Mucosa of descending colon (tissue), 3 donors: ENCODE measurements around the gene SPRN. TPM values are rescaled to one million over a fixed set of nuclear protein-coding genes. Genes with fewer than 3 reads are reported as not detected.
"Not testable (repeated sequence)": the region's sequence is repeated elsewhere in the genome, so short reads cannot be mapped to it uniquely, and the experiment has no call there.

Experiments used
- ATAC-seq: fragments of 200-7000 bp; cut with Tn5 transposase; one replicate; pipeline ENCODE4 v1.9.1; 2020; ENCODE audit warnings: mild to moderate bottlenecking, moderate library complexity
- DNase-seq, 3 donors: peaks; one replicate each; pipeline ENCODE4 v3.0.0-alpha.2; 2020
- H3K36me3 ChIP-seq: fragments of 200-600 bp; one replicate; pipeline ENCODE4 v1.8.0; 2021; ENCODE audit warnings: low read depth, mild to moderate bottlenecking
- H3K4me1 ChIP-seq: fragments of 200-600 bp; one replicate; pipeline ENCODE4 v1.8.0; 2021; ENCODE audit warnings: low read depth, mild to moderate bottlenecking
- H3K4me3 ChIP-seq: fragments of 200-600 bp; one replicate; pipeline ENCODE4 v1.8.0; 2021; ENCODE audit warnings: mild to moderate bottlenecking
- H3K9me3 ChIP-seq: fragments of 200-600 bp; one replicate; pipeline ENCODE4 v1.8.0; 2021; ENCODE audit warnings: mild to moderate bottlenecking
- intact Hi-C, 2 donors: fragments of 100-400 bp; cut with DNase I in 1 of 2; cut with micrococcal nuclease in 1 of 2; formaldehyde crosslinking; loops; one replicate each; pipeline versions ENCODE4 v1.11.0 to v1.11.1; 2022; cut with DNase I, micrococcal nuclease
- total RNA-seq, 3 donors: library from RNA; stranded (reverse); fragmentation: NEBNext Ultra II Directional in 2 of 3; extraction: Animal tissue kit (Norgen Biotek cat#: 25700) in 2 of 3; gene quantifications; one replicate each; pipeline versions ENCODE4 v1.2.1 to v1.2.4, GENCODE V29; 2021 to 2023
- TF ChIP-seq, protein P1 (sequence below): fragments of 200-600 bp; IDR thresholded peaks from one replicate; pipeline ENCODE4 v1.8.0; 2022; ENCODE audit warnings: antibody characterized with exemption, mild to moderate bottlenecking
- donor health status: DM: no; HTN: no; CAD: no; lungs with moderate emphysema.
- donor health status: DM: no; HTN: no; CAD: no.
- donor health status: DM: no; HTN: yes; CAD: no.

The SPRN gene
- total RNA-seq, 3 donors from 2014 or later = 0.25 TPM; not detected in 2

DNA sequence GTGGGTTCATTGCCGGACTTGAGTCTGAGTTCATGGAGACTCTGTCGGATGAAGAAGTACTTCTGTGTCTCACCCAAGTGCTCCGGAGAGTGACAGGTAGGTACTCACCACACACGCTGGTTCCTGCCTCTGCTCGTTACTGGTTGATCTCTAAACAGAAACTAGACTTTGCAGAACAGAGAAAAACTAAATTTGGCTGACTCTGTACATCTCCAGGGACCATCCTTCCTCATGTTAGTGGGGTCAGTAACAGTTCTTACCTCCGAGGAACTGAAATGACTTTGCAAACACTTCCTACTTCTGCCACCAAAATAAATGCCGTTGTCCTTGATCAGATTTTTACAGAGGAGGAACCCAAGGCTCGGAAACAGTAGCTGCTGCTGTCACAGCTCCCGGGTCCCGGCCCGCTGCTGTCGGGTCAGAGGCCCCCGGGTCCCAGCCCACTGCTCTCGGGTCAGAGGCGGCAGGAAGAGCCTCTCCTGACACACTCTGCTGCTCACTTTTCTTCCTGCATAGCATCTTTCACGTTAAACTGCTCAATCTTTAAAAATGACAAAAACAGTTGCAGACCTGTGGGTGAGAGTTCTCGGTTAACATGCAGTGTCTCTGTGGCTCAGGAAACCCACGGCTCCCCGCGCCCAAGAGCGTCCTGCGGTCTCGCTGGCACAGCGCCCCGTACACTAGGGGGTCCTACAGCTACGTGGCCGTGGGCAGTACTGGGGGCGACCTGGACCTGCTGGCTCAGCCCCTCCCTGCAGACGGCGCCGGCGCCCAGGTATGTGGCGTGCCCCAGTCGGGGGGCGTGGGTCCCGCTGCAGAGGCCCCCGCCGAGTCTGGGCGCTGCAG is 35.2 kb downstream of the SPRN start:
- TF ChIP-seq, protein P1, sequence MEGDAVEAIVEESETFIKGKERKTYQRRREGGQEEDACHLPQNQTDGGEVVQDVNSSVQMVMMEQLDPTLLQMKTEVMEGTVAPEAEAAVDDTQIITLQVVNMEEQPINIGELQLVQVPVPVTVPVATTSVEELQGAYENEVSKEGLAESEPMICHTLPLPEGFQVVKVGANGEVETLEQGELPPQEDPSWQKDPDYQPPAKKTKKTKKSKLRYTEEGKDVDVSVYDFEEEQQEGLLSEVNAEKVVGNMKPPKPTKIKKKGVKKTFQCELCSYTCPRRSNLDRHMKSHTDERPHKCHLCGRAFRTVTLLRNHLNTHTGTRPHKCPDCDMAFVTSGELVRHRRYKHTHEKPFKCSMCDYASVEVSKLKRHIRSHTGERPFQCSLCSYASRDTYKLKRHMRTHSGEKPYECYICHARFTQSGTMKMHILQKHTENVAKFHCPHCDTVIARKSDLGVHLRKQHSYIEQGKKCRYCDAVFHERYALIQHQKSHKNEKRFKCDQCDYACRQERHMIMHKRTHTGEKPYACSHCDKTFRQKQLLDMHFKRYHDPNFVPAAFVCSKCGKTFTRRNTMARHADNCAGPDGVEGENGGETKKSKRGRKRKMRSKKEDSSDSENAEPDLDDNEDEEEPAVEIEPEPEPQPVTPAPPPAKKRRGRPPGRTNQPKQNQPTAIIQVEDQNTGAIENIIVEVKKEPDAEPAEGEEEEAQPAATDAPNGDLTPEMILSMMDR = no peak
- peaks cover 4% of the 10 kb centered on the region for H3K36me3 ChIP-seq

DNA sequence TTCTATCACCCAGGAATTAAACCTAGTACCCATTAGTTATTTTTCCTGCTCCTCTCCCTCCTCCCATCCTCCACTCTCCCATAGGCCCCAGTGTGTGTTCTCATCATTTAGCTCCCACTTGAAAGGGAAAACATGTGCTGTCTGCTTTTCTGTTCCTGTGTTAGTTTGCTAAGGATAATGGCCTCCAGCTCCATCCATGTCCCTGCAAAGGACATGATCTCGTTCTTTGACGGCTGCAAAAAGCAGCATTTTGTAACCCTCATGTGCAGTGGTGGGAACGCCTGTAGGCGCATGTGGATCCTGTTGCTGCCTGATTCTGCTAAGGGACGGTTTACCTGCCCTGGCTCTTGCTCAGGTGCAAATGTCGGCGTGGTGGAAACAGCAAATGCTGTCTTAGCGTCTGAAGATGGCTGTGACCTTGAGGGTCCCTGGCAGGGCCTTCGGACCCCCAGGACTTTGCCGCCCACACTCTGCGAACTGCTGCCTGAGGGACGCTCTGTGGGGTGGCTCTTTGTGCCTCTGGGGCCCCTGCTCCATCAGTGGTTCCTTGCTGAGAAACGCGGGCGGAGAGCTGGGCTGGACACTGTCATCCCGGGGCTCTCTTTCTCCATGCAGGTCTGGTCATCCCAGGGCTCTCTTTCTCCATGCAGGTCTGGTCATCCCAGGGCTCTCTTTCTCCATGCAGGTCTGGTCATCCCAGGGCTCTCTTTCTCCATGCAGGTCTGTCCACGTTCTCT is 36.0 kb downstream of the SPRN start:
- TF ChIP-seq, protein P1 = no peak
- Histone ChIP-seq H3K36me3 (no peaks in the 10 kb centered on the region), H3K9me3 (no peaks in the 10 kb centered on the region), H3K4me1 (no peaks in the 10 kb centered on the region), H3K4me3 (no peak overlapping the region)
- peak in 1 of 3 donors; percentile 50 for DNase-seq
- intact Hi-C loops = no loop called here
- ATAC-seq = no peak

More for the DNA sequence above, 35.2 kb downstream of the SPRN start:
- H3K4me1 ChIP-seq = no peaks in the 10 kb centered on the region
- peak in 2 of 3 donors; percentile 40 to 68 for DNase-seq
- intact Hi-C loops = no loop called here
- ATAC-seq = peak; percentile 61
- H3K9me3 ChIP-seq = no peaks in the 10 kb centered on the region
- H3K4me3 ChIP-seq = no peak overlapping the region

DNA sequence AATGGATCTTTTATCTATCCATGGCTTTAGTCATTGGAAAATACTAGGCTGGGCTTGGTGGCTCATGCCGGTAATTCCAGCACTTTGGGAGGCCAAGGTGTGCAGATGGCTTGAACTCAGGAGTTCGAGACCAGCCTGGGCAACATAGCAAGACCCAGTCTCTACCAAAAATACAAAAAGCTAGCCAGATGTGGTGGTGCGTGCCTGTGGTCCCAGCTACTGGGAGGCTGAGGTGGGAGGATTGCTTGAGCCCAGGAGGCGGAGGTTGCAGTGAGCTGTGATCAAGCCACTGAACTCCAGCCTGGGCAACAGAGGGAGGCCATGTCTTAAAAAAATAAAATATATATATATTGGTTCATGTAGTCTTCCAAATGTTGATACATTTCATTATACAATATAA is 37.5 kb downstream of the SPRN start:
- DNase-seq = peak in 1 of 3 donors; percentile 3
- H3K4me1 ChIP-seq, H3K4me3 ChIP-seq, H3K9me3 ChIP-seq, intact Hi-C loops, H3K36me3 ChIP-seq, ATAC-seq: not testable (repeated sequence)

DNA sequence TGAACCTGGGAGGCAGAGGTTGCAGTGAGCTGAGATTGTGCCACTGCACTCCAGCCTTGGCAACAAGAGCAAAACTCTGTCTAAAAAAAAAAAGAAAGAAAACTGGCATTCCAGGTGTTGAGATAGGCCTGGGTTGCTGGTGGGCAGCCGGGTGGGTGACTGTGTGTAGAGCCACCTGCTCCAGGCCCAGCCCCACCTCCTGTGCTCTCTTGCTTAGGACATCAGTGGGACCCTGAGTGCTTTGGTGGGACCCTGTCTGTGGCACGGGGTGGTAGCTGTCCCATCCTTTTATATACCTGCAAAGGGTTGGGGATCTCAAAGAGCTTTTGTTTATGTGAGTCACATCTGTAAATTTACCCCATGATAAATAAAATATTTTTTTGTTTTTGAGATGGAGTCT is 39.2 kb downstream of the SPRN start:
- H3K9me3 ChIP-seq = no peaks in the 10 kb centered on the region
- H3K4me3 ChIP-seq = no peak overlapping the region
- TF ChIP-seq, protein P1 = no peak
- DNase-seq (peak in 2 of 3 donors; percentile 4 to 31), ATAC-seq (no peak)
- no peaks in the 10 kb centered on the region for H3K36me3 ChIP-seq
- intact Hi-C loops = no loop called here
- no peaks in the 10 kb centered on the region for H3K4me1 ChIP-seq

DNA sequence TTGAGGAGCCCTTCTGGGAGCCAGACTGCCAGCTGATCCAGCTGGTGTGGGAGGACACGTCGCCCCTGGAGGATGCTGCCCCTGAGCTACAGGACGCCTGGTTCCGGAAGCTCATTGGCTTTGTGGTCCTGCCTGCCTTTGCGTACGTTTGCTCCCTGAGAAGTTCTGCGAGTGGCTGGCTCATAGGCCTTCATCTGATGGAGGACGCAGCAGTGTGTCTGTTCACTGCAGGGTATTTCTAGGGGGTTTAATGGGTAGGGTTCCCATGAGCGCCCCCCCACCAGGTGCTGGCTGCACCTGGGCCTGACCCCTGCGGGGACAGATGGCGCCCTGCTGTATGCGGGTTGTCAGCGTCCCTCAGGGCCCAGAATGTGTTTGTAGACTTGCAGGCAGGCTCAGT is 40.4 kb downstream of the SPRN start:
- ATAC-seq (no peak), DNase-seq (peak in 2 of 3 donors; percentile 14 to 27)
- H3K4me1 ChIP-seq = peaks cover 6% of the 10 kb centered on the region
- H3K9me3 ChIP-seq = no peaks in the 10 kb centered on the region
- no peak overlapping the region for H3K4me3 ChIP-seq
- intact Hi-C loops = no loop called here
- TF ChIP-seq, protein P1 = no peak
- H3K36me3 ChIP-seq = no peaks in the 10 kb centered on the region

DNA sequence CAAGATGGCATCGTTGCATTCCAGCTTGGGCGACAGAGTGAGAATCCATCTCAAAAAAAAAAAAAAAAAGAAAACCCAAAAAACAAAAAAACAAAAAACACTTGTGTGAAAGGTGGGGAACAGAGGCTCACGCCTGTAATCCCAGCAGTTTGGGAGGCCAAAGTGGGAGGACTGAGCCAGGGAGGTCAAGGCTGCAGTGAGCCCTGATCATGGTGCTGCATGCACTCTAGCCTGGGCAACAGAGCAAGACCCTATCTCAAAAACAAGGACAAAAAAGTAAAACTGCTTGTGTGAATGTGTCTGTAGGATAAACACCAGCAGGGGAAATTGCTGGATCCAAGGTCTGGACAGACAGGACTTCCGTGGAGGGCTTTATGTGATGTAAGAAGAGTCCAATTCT is 40.9 kb downstream of the SPRN start:
- intact Hi-C loops = no loop called here
- TF ChIP-seq, protein P1 = no peak
- DNase-seq = peak in 2 of 3 donors; percentile 2 to 11
- H3K4me3 ChIP-seq = no peak overlapping the region
- no peaks in the 10 kb centered on the region for H3K9me3 ChIP-seq
- no peak for ATAC-seq
- no peaks in the 10 kb centered on the region for H3K36me3 ChIP-seq
- H3K4me1 ChIP-seq = peaks cover 6% of the 10 kb centered on the region
